H54 (cell line): ENCODE data around the gene WHRN.
A peak's percentile ranks its signal among the peaks of the same experiment; 100 is the strongest.

ENCODE experiments used
- DNase-seq: peaks from one replicate; pipeline ENCODE4 v3.0.0; 2011; ENCODE audit warnings: low spot score, mixed read lengths; ENCODE audit not compliant: insufficient read length
- FAIRE-seq: peaks from 3 replicates; lab custom pipeline; 2011; peaks lifted over from hg19 to GRCh38; lab: Jason Lieb, UNC
- POLR2A ChIP-seq: IDR thresholded peaks from 2 replicates; pipeline ENCODE4 v1.6.1; 2011; ENCODE audit warnings: low read depth, mild to moderate bottlenecking, low read length

The WHRN gene

GRCh38 chr9:114504341-114505186 lies 709 bp downstream of the WHRN start:
- FAIRE-seq (no peak), DNase-seq (no peak)
- no peak for TF ChIP-seq POLR2A

GRCh38 chr9:114503522-114504340 lies 1.5 kb downstream of the WHRN start:
- TF ChIP-seq POLR2A = no peak
- DNase-seq = no peak
- no peak for FAIRE-seq

GRCh38 chr9:114503009-114503408 lies 2.3 kb downstream of the WHRN start:
- DNase-seq (no peak), FAIRE-seq (no peak)
- no peak for TF ChIP-seq POLR2A

- DNase-seq = peak; percentile 84
- FAIRE-seq = peak; percentile 66
- no peak for TF ChIP-seq POLR2A
These were observed 3.2 kb downstream of the WHRN start for GRCh38 chr9:114501796-114502682.

- TF ChIP-seq POLR2A = no peak
- FAIRE-seq = no peak
- no peak for DNase-seq
These were observed 4.5 kb downstream of the WHRN start for GRCh38 chr9:114500697-114501292.

GRCh38 chr9:114499941-114500696 lies 5.2 kb downstream of the WHRN start:
- TF ChIP-seq POLR2A = no peak
- DNase-seq = no peak
- FAIRE-seq = no peak

GRCh38 chr9:114499528-114499927 lies 5.7 kb downstream of the WHRN start:
- no peak for TF ChIP-seq POLR2A
- FAIRE-seq (no peak), DNase-seq (no peak)

- DNase-seq (no peak), FAIRE-seq (no peak)
- no peak for TF ChIP-seq POLR2A
These were observed 7.4 kb downstream of the WHRN start for GRCh38 chr9:114497727-114498382.

GRCh38 chr9:114497236-114497635 lies 8.0 kb downstream of the WHRN start:
- no peak for DNase-seq
- TF ChIP-seq POLR2A = no peak
- no peak for FAIRE-seq

GRCh38 chr9:114496011-114496410 lies 9.3 kb downstream of the WHRN start:
- DNase-seq = no peak
- FAIRE-seq = no peak
- TF ChIP-seq POLR2A = no peak

GRCh38 chr9:114494776-114495569 lies 10.3 kb downstream of the WHRN start:
- TF ChIP-seq POLR2A = no peak
- FAIRE-seq (no peak), DNase-seq (no peak)
